Fibroblast of skin of right quadriceps (primary cell): ENCODE measurements around the gene ZNF768.
A peak's percentile ranks its signal among the peaks of the same experiment; 100 is the strongest.
"Not testable (repeated sequence)": the region's sequence is repeated elsewhere in the genome, so short reads cannot be mapped to it uniquely, and the experiment has no call there.

Experiments
- DNase-seq: peaks from one replicate; pipeline ENCODE4 v3.0.0-alpha.2; 2013

The ZNF768 gene

DNA sequence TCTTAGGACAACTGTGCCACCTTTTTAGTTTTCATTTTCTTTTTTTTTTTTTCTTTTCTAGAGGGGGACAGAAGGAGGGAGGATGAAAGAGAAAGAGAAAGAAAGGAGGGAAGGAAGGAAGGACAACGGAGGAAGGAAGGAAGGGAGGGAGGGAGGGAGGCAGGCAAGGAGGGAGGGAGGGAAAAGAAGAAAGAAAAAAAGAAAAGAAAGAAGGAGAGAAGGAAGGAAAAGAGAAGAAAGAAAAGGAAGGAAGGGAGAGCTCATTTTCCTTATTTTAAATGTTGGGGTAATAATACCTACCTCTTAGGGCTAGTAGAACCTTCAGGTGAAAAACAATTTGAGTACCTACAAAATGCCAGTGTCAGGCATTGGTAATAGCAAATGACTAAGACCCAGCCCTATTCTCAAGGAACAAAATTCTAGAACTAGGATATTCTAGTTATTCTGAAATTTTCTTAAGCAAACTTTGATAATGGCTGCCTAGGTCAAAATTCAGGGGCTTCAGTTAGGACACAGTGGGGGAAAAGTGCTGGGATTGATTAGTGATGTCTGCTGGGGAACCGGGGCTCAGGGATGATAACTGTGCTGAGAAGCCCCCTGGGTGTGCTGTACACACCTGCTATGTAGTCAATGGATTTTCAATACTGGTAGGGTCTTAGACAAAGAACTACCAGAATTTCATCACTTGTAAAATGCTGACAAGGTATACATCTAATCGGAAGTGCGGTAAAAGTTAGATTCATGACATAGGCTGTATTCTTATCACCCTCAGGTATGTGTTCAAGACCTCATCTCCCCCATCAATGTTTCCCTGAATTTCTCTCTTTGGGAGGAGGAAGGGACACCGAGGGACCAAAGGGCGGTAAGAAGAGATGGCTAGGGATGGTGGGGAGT, 22.7 kb downstream of the ZNF768 start:
- no peak for DNase-seq

DNA sequence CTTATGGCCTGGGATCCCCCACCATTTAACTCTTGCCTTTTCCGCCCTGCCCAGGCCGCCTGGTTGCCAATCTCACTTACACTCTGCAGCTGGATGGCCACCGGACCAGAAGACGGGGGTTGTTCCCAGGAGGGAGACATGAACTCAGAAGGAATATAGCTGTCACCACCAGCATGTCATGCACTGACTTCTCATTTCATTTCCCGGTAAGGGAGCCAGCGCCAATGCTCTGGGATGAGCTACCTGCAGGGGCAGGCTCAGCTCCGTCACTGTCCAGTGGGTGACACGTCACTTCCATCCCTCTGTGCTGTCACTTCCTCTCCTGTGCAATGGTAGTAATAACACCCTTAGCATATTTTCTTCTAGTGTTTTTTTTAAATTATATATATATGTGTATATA, 27.1 kb downstream of the ZNF768 start:
- no peak for DNase-seq

DNA sequence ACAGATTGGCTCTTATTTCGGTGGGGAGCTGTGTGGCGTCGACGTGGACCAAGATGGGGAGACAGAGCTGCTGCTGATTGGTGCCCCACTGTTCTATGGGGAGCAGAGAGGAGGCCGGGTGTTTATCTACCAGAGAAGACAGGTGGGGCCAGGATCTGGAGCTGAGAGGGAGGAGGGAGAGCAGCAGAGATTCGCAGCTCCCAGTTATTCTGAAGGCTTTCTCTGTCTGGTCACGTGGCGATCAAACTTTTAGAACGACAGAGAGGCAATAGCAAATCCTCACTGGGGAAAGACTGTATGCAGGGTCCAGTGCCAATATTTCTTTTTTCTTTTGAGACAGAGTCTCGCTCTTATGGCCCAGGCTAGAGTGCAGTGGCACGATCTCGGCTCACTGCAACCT, 31.7 kb downstream of the ZNF768 start:
- DNase-seq, result no peak

DNA sequence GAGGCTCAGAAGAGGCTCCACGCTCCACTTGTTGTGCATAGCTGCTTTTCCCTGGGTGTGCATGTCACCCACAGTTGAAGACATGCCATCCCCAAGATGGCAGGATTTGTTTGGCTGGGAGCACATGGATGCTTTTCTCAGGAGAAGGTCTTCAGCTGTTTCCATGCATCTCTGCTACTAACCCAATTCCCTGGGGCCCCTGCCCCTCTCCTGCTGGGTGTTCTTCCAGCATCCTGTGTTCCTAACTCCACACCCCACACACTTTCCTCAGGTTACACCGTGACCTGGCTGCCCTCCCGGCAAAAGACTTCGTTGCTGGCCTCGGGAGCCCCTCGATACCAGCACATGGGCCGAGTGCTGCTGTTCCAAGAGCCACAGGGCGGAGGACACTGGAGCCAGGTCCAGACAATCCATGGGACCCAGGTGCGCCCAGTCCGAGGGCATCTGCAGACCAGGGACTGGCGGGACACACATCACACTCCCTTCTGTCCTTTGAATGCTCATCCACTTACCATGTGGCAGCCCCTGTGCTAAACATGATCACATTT, 32.4 kb downstream of the ZNF768 start:
- DNase-seq, result no peak

DNA sequence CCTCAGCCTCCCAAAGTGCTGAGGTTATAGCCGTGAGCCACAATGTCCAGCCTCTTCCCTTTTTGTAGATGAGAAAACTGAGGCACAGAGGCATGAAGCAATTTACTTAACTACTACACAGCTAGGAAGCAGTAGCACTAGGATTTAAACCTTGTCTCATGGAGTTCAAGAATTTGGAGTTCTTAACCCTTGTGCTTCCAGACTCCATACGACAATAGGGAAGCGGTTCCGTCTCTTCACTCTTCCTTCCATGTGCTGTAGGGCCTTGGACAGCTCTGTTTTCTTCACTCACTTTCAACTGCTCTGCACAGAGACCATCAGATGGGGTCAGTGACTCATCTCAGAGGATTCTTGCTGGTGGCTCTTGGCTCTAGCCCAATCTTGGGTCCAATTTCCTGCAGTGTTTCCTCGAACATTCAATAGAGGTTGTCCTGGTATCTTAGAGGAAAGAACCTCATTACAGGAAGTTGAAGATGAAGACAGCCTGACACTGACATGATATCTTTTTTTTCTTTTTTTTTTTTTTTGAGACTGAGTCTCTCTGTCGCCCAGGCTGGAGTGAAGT, 34.5 kb downstream of the ZNF768 start:
- peak; percentile 89 for DNase-seq

DNA sequence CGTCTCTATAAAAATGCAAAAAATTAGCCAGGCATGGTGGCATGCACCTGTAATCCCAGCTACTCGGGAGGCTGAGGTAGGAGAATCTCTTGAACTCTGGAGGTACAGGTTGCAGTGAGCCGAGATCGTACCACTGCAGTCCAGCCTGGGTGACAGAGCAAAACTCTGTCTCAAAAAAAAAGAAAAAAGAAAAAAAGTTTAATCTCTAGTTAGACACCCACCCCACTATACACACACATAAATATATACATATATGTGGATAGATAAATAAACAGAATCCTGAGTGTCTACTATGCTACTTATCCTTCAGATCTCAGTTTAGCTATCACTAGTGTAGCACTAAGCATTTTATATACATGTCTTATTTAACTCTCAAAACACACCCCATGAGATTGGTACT, 35.1 kb downstream of the ZNF768 start:
- no peak for DNase-seq

DNA sequence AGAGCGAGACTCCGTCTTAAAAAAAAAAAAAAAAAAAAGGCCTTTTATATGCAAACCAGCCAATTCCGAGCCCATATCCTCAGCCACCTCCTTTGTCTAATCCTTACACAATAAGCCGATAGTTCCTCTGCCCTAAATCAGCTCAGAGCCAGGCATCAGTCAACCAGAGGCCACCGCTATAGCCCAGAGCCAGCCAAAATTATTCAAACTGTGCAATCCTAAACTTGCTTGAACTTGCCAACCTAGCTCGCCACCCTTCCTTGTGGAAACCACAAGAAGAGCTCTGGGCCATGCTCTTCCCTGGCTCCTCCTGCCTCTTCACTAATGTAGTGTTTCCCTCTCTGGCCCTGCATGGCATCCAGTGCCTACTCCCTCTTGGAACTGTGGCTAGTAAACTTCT, 36.2 kb downstream of the ZNF768 start:
- DNase-seq, result no peak

DNA sequence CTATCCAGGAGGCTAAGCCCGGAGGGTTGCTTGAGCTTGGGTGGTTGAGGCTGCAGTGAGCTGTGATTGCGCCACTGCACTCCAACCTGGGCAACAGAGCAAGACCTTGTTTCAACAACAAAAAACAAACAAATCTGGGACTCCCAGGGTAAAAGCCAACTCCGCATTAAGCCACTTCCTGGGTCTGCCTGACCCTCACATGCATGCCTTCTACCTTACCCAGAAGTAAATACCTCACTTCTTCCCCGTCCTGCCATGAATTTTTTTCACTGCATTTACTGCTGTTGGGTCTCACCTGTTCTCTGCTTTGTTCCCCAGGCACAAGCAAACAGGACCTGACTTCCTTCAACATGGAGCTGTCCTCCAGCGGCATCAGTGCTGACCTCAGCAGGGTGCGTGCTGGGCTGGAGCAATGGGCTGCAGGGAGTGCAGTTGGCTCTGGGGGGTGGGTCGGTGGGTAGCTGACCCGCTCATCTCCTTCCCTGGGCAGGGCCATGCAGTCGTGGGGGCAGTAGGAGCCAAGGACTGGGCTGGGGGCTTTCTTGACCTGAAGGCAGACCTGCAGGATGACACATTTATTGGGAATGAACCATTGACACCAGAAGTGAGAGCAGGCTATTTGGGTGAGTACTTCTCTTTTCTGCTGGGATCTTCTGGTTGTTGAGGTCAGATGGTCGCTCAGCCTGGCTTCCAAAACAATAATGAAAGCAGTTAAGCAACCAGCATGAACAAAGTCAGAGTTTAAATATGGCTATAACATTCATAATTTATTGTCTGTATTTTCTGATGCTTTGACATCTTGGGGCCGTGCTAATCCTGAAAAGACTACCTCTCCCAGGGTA, 37.4 kb downstream of the ZNF768 start:
- DNase-seq, result no peak

DNA sequence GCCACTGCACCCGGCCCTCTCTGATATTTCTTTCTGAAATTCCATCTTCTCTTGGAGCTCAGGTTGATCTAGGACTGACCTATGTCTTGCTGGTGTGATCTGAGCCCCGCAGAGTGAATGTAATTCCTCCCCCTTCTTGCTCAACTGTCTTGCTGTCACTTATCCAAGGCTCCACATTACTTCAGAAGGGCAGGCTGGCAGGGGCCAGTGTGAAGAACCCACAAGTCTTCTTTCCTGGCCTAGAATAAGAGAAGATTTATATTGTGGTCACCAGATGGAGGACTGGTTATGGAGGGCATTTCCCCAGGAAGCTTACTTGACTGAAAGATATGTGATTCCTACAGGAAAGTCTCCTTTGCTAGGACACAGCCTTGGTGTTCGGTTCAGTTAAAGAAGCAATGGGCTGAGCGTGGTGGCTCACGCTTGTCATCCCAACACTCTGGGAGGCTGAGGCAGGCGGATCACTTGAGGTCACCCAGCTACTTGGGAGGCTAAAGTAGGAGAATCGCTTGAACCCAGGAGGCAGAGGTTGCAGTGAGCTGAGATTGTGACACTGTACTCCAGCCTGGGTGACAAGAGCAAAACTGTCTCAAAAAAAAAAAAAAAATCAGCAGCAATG, 40.4 kb downstream of the ZNF768 start:
- DNase-seq, result peak; percentile 38

DNA sequence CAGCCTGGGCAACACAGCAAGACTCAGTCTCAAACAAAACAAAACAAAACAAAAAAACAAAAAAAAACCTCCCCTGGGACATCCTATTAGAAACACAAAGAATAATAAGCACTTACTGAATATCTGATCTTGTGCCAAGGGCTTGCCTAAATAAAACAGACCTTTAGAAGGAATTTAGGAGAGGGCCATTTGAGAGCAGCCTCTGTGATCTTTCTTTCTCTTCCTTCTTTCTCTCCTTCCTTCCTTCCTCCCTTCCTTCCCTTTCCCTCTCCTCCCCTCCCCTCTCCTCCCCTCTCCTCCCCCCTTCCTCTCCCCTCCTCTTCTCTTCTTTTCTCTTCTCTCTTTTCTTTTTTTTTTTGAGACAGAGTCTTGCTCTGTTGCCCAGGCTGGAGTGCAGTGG, 41.5 kb downstream of the ZNF768 start:
- DNase-seq, result no peak

DNA sequence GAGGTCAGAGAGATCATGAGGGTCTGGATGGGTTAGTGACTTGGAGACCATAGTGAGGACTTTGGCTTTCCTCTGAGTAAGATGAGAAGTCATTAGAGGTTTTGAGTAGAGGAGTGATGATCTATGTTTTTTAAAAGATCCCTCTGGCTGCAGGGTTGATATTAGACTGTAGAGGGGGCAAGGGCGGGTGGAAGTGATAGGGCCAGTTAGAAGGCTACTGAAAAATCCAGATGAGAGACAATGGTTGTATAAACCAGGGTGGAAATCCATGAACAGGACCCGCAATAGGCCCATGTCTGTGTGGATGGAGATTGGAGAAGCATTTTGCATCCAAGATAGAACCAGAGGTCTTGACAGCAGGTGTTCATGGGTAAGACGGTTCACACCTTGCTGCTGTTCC, 44.0 kb downstream of the ZNF768 start:
- no peak for DNase-seq

DNA sequence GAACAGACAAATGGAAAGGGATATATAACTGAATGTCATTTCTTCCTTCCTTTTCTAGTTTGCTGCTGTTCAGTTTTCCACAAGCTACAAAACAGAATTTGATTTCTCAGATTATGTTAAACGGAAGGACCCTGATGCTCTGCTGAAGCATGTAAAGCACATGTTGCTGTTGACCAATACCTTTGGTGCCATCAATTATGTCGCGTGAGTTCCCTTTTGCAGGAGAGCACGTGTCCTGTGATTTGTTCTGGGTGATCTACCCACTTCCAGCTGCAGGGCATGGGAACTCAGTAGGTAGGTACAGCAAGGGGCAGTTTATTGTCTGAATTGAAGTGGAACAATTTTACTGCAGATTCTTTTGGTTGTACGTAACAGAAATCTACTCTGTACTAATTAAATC, 45.0 kb downstream of the ZNF768 start:
- DNase-seq, result no peak

DNA sequence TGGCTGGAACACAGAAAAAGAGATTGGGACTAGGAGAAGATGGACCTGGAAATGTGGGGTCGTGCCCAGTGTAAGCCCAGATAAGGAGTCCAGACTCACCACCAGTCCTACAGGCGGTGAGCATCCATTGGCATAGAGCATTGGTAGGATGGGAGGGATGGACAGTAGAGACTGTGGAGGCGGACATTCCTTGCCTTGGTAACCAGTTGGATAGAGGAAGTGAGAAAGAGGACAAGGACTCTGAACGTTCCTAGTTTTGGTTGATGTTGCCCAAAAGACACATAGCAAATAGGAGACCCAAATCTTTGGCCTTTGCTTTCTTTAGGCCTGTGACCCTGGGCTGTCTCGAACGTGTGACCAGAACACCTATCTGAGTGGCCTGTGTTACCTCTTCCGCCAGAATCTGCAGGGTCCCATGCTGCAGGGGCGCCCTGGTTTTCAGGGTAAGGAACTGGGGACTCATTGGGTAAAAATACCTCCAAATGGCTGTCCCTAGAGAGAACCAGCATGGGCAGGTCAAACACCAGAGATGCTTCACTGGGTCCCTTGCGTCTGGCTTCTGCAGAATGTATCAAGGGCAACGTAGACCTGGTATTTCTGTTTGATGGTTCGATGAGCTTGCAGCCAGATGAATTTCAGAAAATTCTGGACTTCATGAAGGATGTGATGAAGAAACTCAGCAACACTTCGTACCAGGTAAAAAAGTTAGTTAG, 47.4 kb downstream of the ZNF768 start:
- DNase-seq, result no peak

DNA sequence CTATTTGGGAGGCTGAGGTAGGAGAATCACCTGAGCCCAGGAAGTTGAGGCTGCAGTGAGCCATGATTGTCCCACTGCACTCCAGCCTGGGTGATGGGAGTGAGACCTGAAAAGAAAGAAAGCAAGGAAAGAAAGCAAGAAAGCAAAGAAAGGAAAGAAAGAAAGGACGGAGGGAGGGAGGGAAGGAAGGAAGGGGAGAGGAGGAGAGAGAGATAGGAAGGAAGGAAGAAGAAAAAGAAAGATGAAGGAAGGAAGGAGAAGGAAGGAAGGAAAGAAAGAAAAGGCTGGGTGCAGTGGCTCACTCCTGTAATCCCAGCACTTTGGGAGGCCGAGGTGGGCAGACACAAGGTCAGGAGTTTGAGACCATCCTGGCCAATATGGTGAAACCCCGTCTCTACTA, 48.6 kb downstream of the ZNF768 start:
- not testable (repeated sequence) for DNase-seq

DNA sequence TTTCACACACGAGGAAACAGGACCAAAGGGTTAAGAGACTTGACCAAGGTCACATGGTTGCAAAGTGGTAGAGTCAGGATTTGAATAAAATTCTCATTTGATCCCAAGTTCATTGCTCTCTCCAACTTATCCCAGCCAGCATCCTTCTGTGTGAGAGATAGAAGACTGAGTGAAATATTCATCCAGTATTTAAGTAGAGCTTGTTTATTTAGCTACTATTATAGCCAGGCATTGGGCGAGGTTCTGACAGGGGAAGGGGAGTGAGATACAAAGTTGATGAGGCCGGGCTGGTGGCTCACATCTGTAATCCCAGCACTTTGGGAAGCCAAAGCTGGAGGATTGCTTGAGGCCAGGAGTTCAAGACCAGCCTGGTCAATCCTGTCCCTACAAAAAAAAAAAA, 49.4 kb downstream of the ZNF768 start:
- no peak for DNase-seq

DNA sequence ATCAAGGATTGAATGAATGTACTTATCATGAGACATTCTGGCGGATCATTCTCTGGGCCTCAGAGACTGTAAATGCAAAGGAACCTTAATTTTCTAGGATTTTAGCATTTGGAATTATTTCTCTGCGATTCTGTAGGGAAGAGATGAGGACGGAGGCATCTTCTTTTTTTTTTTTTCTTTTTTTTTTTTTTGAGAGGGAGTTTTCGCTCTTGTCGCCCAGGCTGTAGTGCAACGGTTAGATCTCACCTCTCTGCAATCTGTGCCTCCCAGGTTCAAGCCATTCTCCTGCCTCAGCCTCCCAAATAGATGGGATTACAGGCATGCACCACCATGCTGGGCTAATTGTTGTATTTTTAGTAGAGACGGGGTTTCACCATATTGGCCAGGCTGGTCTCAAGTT, 51.7 kb downstream of the ZNF768 start:
- DNase-seq, result no peak

DNA sequence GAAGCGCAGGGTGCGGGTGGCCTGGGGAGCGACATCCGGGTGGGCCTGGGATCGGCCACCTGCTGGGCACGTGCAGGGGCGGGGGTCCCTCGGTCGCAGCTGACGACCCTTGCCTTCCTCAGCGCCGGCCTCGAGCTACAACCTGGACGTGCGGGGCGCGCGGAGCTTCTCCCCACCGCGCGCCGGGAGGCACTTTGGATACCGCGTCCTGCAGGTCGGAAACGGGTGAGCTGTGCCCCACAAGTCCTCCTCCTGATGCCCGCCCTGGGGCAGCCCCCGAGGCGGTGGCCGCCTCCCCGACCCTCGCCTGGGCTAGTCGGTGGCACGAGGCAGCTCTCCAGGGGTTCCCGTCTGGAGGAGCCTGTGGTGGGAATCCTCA, 52.3 kb downstream of the ZNF768 start:
- no peak for DNase-seq
